SU-DHL-6 (cell line): ENCODE measurements around the gene ITSN2.

Experiments used
- H2AFZ ChIP-seq: fragments of 200-600 bp; sonication (generic); 2 replicates; pipeline ENCODE4 v1.6.1; 2014; ENCODE audit warnings: low read depth, mild to moderate bottlenecking, moderate library complexity, mixed read lengths, antibody characterized with exemption, low read length; ENCODE audit not compliant: severe bottlenecking
- H3F3A ChIP-seq: fragments of 200-600 bp; shearing (Covaris generic); 2 replicates; pipeline ENCODE4 v1.6.0; 2016; ENCODE audit warnings: antibody characterized with exemption, mild to moderate bottlenecking; ENCODE audit not compliant: insufficient read depth
- H3K27ac ChIP-seq: fragments of 200-600 bp; sonication (generic); 2 replicates; pipeline ENCODE4 v1.5.1; 2016; ENCODE audit warnings: low read depth, mild to moderate bottlenecking, low read length, moderate library complexity, mixed read lengths
- H3K27me3 ChIP-seq: fragments of 200-600 bp; sonication (generic), shearing (Covaris generic); 2 replicates; pipeline ENCODE4 v1.6.0; 2014; ENCODE audit warnings: mild to moderate bottlenecking, low read length
- H3K36me3 ChIP-seq: fragments of 200-600 bp; sonication (generic); 2 replicates; pipeline ENCODE4 v1.6.1; 2014; ENCODE audit warnings: mild to moderate bottlenecking, low read length, mixed read lengths
- H3K4me2 ChIP-seq: fragments of 300-600, 200-600 bp; shearing (Covaris generic), sonication (generic); 2 replicates; pipeline ENCODE4 v1.6.0; 2014; ENCODE audit warnings: low read length, low read depth, mild to moderate bottlenecking; ENCODE audit not compliant: poor library complexity, severe bottlenecking
- H3K4me3 ChIP-seq: fragments of 200-600 bp; sonication (generic); 2 replicates; pipeline ENCODE4 v1.5.1; 2014; ENCODE audit warnings: antibody characterized with exemption, low read length, mild to moderate bottlenecking, mixed read lengths; ENCODE audit not compliant: insufficient read depth, poor library complexity, severe bottlenecking
- H3K79me2 ChIP-seq: fragments of 200-600 bp; sonication (generic); 2 replicates; pipeline ENCODE4 v1.6.1; 2014; ENCODE audit warnings: mild to moderate bottlenecking, low read length, moderate library complexity; ENCODE audit not compliant: insufficient read depth
- H3K9ac ChIP-seq: fragments of 200-600 bp; sonication (generic); 2 replicates; pipeline ENCODE4 v1.7.0; 2014; ENCODE audit warnings: mild to moderate bottlenecking, low read length
- H3K9me2 ChIP-seq: fragments of 200-600 bp; sonication (generic); replicated peaks from 2 replicates; pipeline ENCODE4 v1.6.1; 2014; ENCODE audit warnings: low read length; ENCODE audit not compliant: insufficient read depth
- H3K9me3 ChIP-seq: fragments of 200-600 bp; sonication (generic); 2 replicates; pipeline ENCODE4 v1.6.1; 2014; ENCODE audit warnings: low read length, mixed read lengths; ENCODE audit not compliant: insufficient read depth
- H4K20me1 ChIP-seq: fragments of 200-600 bp; sonication (generic); 2 replicates; pipeline ENCODE4 v1.6.1; 2014; ENCODE audit warnings: low read depth, mild to moderate bottlenecking, antibody characterized with exemption, low read length, moderate library complexity, mixed read lengths
- CTCF ChIP-seq: fragments of 200-600 bp; sonication (generic); IDR thresholded peaks from one replicate; pipeline ENCODE4 v1.5.1; 2017; ENCODE audit warnings: antibody characterized with exemption, mild to moderate bottlenecking, low read length, moderate library complexity; ENCODE audit not compliant: insufficient read depth, poor library complexity, severe bottlenecking
- EZH2phosphoT487 ChIP-seq: fragments of 200-600 bp; sonication (generic), shearing (Covaris generic); conservative IDR thresholded peaks from 2 replicates; pipeline ENCODE4 v1.6.1; 2018; ENCODE audit warnings: mild to moderate bottlenecking, antibody characterized with exemption, low read length, moderate library complexity, mixed read lengths

Gene ITSN2

GRCh38 chr2:24179683-24180082, 180.7 kb downstream of the ITSN2 start:
- no peaks in the 10 kb centered on the region for H3K9me3 ChIP-seq
- no peaks in the 10 kb centered on the region for H3F3A ChIP-seq
- TF ChIP-seq CTCF (no peak), EZH2phosphoT487 (no peak)

GRCh38 chr2:24176326-24176725, 184.0 kb downstream of the ITSN2 start:
- no peak overlapping the region for H2AFZ ChIP-seq
- H3K4me2 ChIP-seq = no peak overlapping the region
- H3K36me3 ChIP-seq = no peaks in the 10 kb centered on the region
- H3K4me3 ChIP-seq = no peak overlapping the region
- H3F3A ChIP-seq = no peaks in the 10 kb centered on the region
- no peaks in the 10 kb centered on the region for H4K20me1 ChIP-seq
- no peak overlapping the region for H3K27ac ChIP-seq
- H3K27me3 ChIP-seq = no peaks in the 10 kb centered on the region
- H3K9ac ChIP-seq = no peak overlapping the region
- H3K9me2 ChIP-seq = no peaks in the 10 kb centered on the region
- TF ChIP-seq EZH2phosphoT487 (no peak), CTCF (no peak)
- H3K9me3 ChIP-seq = no peaks in the 10 kb centered on the region
- H3K79me2 ChIP-seq = no peaks in the 10 kb centered on the region

More at GRCh38 chr2:24179683-24180082, 180.7 kb downstream of the ITSN2 start:
- Histone ChIP-seq H3K36me3 (no peaks in the 10 kb centered on the region), H4K20me1 (no peaks in the 10 kb centered on the region), H3K4me2 (no peak overlapping the region), H2AFZ (no peak overlapping the region), H3K9me2 (no peaks in the 10 kb centered on the region), H3K9ac (no peak overlapping the region), H3K4me3 (no peak overlapping the region), H3K27me3 (no peaks in the 10 kb centered on the region), H3K27ac (no peak overlapping the region), H3K79me2 (no peaks in the 10 kb centered on the region)

GRCh38 chr2:24175631-24176187, 184.6 kb downstream of the ITSN2 start:
- no peak overlapping the region for H2AFZ ChIP-seq
- no peaks in the 10 kb centered on the region for H4K20me1 ChIP-seq
- no peak overlapping the region for H3K9ac ChIP-seq
- no peaks in the 10 kb centered on the region for H3F3A ChIP-seq
- TF ChIP-seq CTCF (no peak), EZH2phosphoT487 (no peak)
- no peak overlapping the region for H3K27ac ChIP-seq
- H3K9me3 ChIP-seq = no peaks in the 10 kb centered on the region
- no peak overlapping the region for H3K4me2 ChIP-seq
- no peaks in the 10 kb centered on the region for H3K9me2 ChIP-seq
- H3K79me2 ChIP-seq = no peaks in the 10 kb centered on the region
- no peak overlapping the region for H3K4me3 ChIP-seq
- no peaks in the 10 kb centered on the region for H3K36me3 ChIP-seq
- no peaks in the 10 kb centered on the region for H3K27me3 ChIP-seq
